Heart right ventricle (tissue), 16 donors: Measurements from ENCODE around the gene BLOC1S3. TPM values are rescaled to one million over a fixed set of nuclear protein-coding genes. Genes with fewer than 3 reads are reported as not detected.

Experiments used
- ATAC-seq, 8 donors: fragments of 200-7000 bp; cut with Tn5 transposase; one replicate each; pipeline ENCODE4 v1.9.1; 2020; ENCODE audit warnings: mild to moderate bottlenecking in 8 of 8, moderate library complexity in 8 of 8, moderate number of reproducible peaks in 1 of 8
- DNase-seq, 2 donors: peaks; one replicate each; pipeline ENCODE4 v3.0.0-alpha.2; 2020
- H3K27ac ChIP-seq, 10 donors: fragments of 200-600 bp; sonication (generic) in 2 of 10; one replicate each; pipeline versions ENCODE4 v1.5.0 to v1.8.0; 2020 to 2022; ENCODE audit warnings: mild to moderate bottlenecking in 3 of 10
- H3K27me3 ChIP-seq, 7 donors: fragments of 200-600 bp; one replicate each; pipeline ENCODE4 v1.8.0; 2021 to 2022; ENCODE audit warnings: mild to moderate bottlenecking in 2 of 7
- H3K36me3 ChIP-seq, 9 donors: fragments of 200-600 bp; sonication (generic) in 1 of 9; one replicate each; pipeline versions ENCODE4 v1.5.0 to v1.8.0; 2020 to 2022; ENCODE audit warnings: mild to moderate bottlenecking in 2 of 9
- H3K4me1 ChIP-seq, 9 donors: fragments of 200-600 bp; sonication (generic) in 1 of 9; one replicate each; pipeline versions ENCODE4 v1.5.0 to v1.8.0; 2020 to 2022; ENCODE audit warnings: mild to moderate bottlenecking in 4 of 9
- H3K4me3 ChIP-seq, 10 donors: fragments of 200-600 bp; sonication (generic) in 2 of 10; one replicate each; pipeline versions ENCODE4 v1.5.0 to v1.8.0; 2020 to 2022; ENCODE audit warnings: mild to moderate bottlenecking in 7 of 10, moderate library complexity in 2 of 10
- H3K9me3 ChIP-seq, 11 donors: fragments of 200-600 bp in 10 of 11; sonication (generic) in 2 of 11; one replicate each; pipeline versions ENCODE4 v1.5.0 to v1.8.0; 2013 to 2022; ENCODE audit warnings: mild to moderate bottlenecking in 2 of 11, control low read depth in 1 of 11, moderate library complexity in 1 of 11
- WGBS, 2 donors: extraction: QIAGEN DNeasy Blood & Tissue Kit; methylation state at CpG; one replicate each; pipeline ENCODE4 v1.1.7; 2013; ENCODE audit warnings: inconsistent platforms in 1 of 2; 5-methylcytosine and 5-hydroxymethylcytosine counted together
- intact Hi-C, 10 donors: fragments of 100-400 bp; cut with DNase I; formaldehyde crosslinking; loops; one replicate each; pipeline versions ENCODE4 v1.11.1 to v1.14.2; 2022
- polyA plus RNA-seq, 2 donors: library from polyadenylated mRNA; stranded (reverse); fragments of 200-250 nt; gene quantifications; one replicate each; pipeline ENCODE4 v1.2.3, GENCODE V29; 2013
- total RNA-seq, 10 donors: library from RNA; stranded (reverse); fragmentation: NEBNext Ultra II Directional in 3 of 10; extraction: Animal tissue kit (Norgen Biotek cat#: 25700) in 3 of 10; gene quantifications; one replicate each; pipeline versions ENCODE4 v1.2.1 to v1.2.4, GENCODE V29; 2021 to 2023
- TF ChIP-seq, protein P1 (sequence below), 9 donors: fragments of 200-600 bp; sonication (generic) in 2 of 9; IDR thresholded peaks; one replicate each; pipeline versions ENCODE4 v1.5.0 to v1.8.0; 2021 to 2022; ENCODE audit warnings: antibody characterized with exemption in 9 of 9, mild to moderate bottlenecking in 5 of 9, moderate library complexity in 1 of 9
- donor health status: Arrhythmogenic right ventricular cardiomyopathy.
- donor health status: ischemic (EF 13 %, LVEDD 7.1; RV severe dilation, severe dysfunction).
- donor health status: healthy with polysubstance abuse.
- donor health status: DM: no; HTN: yes; CAD: no.
- donor health status: DM: no; HTN: no; CAD: no.
- donor health status: ischemic (EF 25% LVEDD 6.9; RV normal size, moderate dysfunction).
- donor health status: ischemic (EF 25% LVEDD 5.7; RV mildly dilated, moderate dysfunction).
- donor health status: healthy.
- donor health status: DM: yes; HTN: yes; CAD: no.
- donor health status: Ischemic cardiomyopathy.
- donor health status: ischemic (EF 35%, LVEDD 5.7; RV mildly dilated, moderate dysfunction).
- donor health status: nonischemic (EF 11% LVEDD 7.7; RV severe dilation, severe dysfunction).
- donor health status: DM: yes; HTN: yes; CAD: no.
- donor health status: PGD.
- donor health status: ischemic (EF 29% LVEDD 5.4; RV normal size, mild dysfunction).
- donor health status: nonischemic (EF 23%, LVEDD 6.1; RV moderate dilation, normal function).

Gene BLOC1S3
- total and polyA plus RNA-seq, 12 donors: 2.2 to 8.6 (median 4.8) TPM

DNA sequence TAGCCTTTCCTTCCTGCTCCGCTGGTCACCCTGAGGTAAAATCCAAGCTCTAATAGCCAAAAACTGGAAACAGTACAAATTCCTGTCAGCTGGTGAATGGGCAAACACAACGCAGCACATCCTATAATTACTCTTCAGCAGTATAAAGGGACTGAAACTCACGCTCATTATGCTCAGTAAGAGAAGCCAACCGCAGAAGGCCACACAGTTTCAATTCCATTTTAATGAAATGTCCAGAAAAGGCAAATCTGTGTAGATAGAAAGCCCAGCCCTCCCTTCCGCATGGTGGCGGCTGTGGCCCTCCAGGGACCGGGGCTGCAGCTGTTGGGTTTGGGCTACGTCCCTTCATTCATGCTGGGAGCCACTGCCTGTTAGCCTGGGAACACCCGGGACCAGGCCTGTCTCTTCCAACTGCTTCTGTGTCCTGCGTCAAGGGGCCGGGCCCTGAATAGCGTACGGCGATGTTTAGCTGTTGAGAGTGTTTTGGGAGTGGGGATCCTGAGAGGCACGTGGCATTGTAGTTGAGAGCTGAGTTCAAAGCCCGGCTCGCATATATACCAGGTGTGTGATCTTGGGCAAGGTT lies 41.3 kb upstream of the BLOC1S3 start:
- peak overlapping the region in 3 of 10 donors; percentile 5 to 34 (median 10) for H3K4me3 ChIP-seq
- ATAC-seq (peak; percentile 64 to 88 (median 82)), DNase-seq (peak; percentile 61 to 68)
- H3K36me3 ChIP-seq: peaks cover 0 to 26% (median 3%) of the 10 kb centered on the region in 9 donors
- peaks cover 6 to 28% (median 21%) of the 10 kb centered on the region in 9 donors for H3K4me1 ChIP-seq
- 51 to 58% methylated on average over 17 of the region's 17 CpGs for WGBS, 2 donors
- no peaks in the 10 kb centered on the region for H3K9me3 ChIP-seq
- intact Hi-C loops: loop anchor here in 1 of 10 donors (2.0 kb wide), 1 partner anchor 44 kb away; the partner anchor contains the start of gene PPP1R37
- H3K27me3 ChIP-seq: no peaks in the 10 kb centered on the region
- H3K27ac ChIP-seq: peak overlapping the region in 9 of 10 donors; percentile 44 to 70 (median 65)
- TF ChIP-seq, protein P1, sequence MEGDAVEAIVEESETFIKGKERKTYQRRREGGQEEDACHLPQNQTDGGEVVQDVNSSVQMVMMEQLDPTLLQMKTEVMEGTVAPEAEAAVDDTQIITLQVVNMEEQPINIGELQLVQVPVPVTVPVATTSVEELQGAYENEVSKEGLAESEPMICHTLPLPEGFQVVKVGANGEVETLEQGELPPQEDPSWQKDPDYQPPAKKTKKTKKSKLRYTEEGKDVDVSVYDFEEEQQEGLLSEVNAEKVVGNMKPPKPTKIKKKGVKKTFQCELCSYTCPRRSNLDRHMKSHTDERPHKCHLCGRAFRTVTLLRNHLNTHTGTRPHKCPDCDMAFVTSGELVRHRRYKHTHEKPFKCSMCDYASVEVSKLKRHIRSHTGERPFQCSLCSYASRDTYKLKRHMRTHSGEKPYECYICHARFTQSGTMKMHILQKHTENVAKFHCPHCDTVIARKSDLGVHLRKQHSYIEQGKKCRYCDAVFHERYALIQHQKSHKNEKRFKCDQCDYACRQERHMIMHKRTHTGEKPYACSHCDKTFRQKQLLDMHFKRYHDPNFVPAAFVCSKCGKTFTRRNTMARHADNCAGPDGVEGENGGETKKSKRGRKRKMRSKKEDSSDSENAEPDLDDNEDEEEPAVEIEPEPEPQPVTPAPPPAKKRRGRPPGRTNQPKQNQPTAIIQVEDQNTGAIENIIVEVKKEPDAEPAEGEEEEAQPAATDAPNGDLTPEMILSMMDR (IDR thresholded peaks at IDR 0.05): no peak

DNA sequence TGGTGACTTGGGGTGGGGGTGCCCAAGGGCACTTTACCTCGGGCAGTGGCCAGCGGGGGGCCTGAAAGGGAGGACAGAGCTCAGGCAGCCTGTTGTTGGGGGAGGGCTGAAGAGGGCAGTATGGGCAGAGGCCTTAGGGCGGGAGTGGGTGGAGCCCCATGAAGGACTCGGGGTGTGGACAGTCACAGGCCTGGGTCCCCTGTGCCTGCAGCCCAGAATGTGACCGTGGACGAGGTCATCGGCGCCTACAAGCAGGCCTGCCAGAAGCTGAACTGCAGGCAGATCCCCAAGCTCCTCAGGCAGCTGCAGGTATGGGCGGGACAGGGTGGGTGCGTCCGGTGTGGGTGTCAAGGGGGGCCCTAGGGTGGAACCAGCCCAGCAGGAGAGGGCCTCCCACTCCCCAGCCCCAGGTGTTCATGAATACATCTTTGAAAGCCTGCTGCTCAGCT lies 40.3 kb upstream of the BLOC1S3 start:
- 84 to 85% methylated on average over 11 of the region's 11 CpGs for WGBS, 2 donors
- ATAC-seq (no peak), DNase-seq (no peak)
- H3K27ac ChIP-seq: peak overlapping the region in 2 of 10 donors; percentile 10 to 65
- TF ChIP-seq, protein P1 (IDR thresholded peaks at IDR 0.05): no peak
- H3K27me3 ChIP-seq: no peaks in the 10 kb centered on the region
- H3K36me3 ChIP-seq: peaks cover 0 to 36% (median 8%) of the 10 kb centered on the region in 9 donors
- no peak overlapping the region for H3K4me3 ChIP-seq
- intact Hi-C loops: no loop called here
- H3K9me3 ChIP-seq: no peaks in the 10 kb centered on the region
- peaks cover 6 to 28% (median 21%) of the 10 kb centered on the region in 9 donors for H3K4me1 ChIP-seq

DNA sequence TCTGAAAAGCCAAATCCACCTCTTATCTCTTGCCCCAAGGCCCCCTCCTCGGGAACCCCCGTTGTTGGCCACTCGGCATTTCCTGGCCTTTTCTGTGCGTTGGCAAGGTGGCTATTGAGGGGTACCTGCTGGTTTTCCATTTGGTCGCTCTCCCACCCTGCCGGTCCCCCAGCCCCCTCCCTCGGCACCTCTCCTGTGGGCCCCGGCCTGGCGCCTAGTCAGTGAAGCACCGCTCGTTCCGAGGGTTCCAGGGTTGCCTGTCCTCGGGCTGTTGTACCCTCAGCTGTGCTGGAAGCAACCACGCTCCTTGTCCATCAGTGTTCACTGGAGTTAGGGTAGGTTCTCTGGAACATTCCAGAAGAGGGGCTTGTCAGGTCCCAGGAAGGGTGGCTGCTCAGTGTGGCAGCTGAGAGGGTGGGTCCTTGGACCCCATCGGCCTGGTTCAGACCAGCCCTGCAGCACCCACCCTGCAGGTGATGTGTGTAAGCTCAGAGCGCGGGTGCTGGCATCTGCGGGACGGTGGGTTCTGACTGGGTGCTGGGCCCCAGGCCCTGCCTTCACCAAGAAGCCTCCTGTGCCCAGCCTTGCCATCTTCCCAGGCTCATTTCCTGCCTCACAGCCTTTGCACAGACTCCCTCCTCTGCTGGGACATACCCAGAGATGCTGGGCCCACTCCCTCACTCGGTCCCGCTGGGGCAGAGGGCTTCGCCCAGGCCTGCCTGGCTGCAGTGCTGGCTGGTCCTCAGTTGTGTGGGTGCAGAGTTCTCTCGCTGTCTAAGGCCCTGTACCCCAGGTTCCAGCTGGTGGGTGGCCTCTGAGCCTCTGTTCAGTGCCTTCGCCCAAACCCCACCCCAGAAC lies 39.1 kb upstream of the BLOC1S3 start:
- TF ChIP-seq, protein P1 (IDR thresholded peaks at IDR 0.05): no peak
- ATAC-seq (no peak), DNase-seq (no peak)
- H3K4me1 ChIP-seq: peaks cover 6 to 28% (median 21%) of the 10 kb centered on the region in 9 donors
- peaks cover 0 to 48% (median 8%) of the 10 kb centered on the region in 9 donors for H3K36me3 ChIP-seq
- whole genome bisulfite sequencing, 2 donors: 94 to 96% methylated on average over 24 of the region's 24 CpGs
- intact Hi-C loops: no loop called here
- H3K27me3 ChIP-seq: no peaks in the 10 kb centered on the region
- H3K4me3 ChIP-seq: no peak overlapping the region
- no peaks in the 10 kb centered on the region for H3K9me3 ChIP-seq
- no peak overlapping the region for H3K27ac ChIP-seq

DNA sequence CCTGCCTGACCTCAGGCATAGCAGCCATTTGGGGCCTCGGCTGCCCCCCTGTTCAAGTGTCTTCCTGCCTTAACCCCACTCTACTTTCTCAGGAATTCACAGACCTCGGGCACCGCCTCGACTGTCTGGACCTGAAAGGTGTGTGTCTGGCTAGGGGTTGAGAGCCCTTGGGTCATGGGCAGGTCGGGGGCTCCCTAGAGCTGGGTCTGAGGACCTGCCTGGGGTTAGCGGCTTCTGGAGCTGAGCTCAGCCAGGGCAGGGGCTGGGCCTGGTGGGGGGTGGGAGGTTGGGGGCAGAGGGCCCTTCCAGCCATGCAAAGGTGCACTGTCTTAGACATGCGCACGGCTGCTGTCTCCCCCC lies 38.5 kb upstream of the BLOC1S3 start:
- WGBS, 2 donors: 93 to 94% methylated on average over 8 of the region's 8 CpGs
- no peak overlapping the region for H3K27ac ChIP-seq
- no peak overlapping the region for H3K4me3 ChIP-seq
- TF ChIP-seq, protein P1 (IDR thresholded peaks at IDR 0.05): no peak
- intact Hi-C loops: no loop called here
- H3K4me1 ChIP-seq: peaks cover 6 to 28% (median 21%) of the 10 kb centered on the region in 9 donors
- peaks cover 0 to 47% (median 11%) of the 10 kb centered on the region in 9 donors for H3K36me3 ChIP-seq
- ATAC-seq (no peak), DNase-seq (no peak)
- no peaks in the 10 kb centered on the region for H3K27me3 ChIP-seq
- H3K9me3 ChIP-seq: no peaks in the 10 kb centered on the region
